MCF 10A (cell line): Measurements from ENCODE around the gene YBX1. TPM values are rescaled to one million over a fixed set of nuclear protein-coding genes. Genes with fewer than 3 reads are reported as not detected.
"Not testable (repeated sequence)": the region's sequence is repeated elsewhere in the genome, so short reads cannot be mapped to it uniquely, and the experiment has no call there.

ENCODE experiments used
- BruUV-seq: library from RNA; stranded (reverse); fragments of 400-500 nt; replicated peaks from 2 replicates; lab custom pipeline; 2021; lab: Mats Ljungman, UMichigan
- CTCF ChIA-PET: fragments of 300-600 bp; sonication (Branson Sonifier 250); formaldehyde crosslinking; extraction: SDS; loops from one replicate; lab custom pipeline; 2021; ENCODE audit warnings: antibody characterized with exemption, inconsistent platforms; lab: Yijun Ruan, JAX
- POLR2A ChIA-PET: fragments of 300-600, 350-650 bp; sonication (Branson Sonifier 250); formaldehyde crosslinking; extraction: SDS; loops from one replicate; lab custom pipeline; 2020; ENCODE audit warnings: antibody characterized with exemption, inconsistent platforms; lab: Yijun Ruan, JAX
- DNase-seq: peaks from one replicate; pipeline ENCODE4 v3.0.0-alpha.2; 2018; ENCODE audit not compliant: unreplicated experiment
- H3K27ac Mint-ChIP-seq: one replicate; pipeline ENCODE4 v1.8.0; 2022; ENCODE audit warnings: mild to moderate bottlenecking, low read depth, mixed read lengths; ENCODE audit not compliant: unreplicated experiment
- H3K27me3 Mint-ChIP-seq: one replicate; pipeline ENCODE4 v1.8.0; 2022; ENCODE audit warnings: mixed read lengths; ENCODE audit not compliant: insufficient read depth, unreplicated experiment
- H3K36me3 Mint-ChIP-seq: one replicate; pipeline ENCODE4 v1.8.0; 2022; ENCODE audit warnings: mild to moderate bottlenecking, moderate library complexity, mixed read lengths; ENCODE audit not compliant: insufficient read depth, unreplicated experiment
- H3K4me1 Mint-ChIP-seq: one replicate; pipeline ENCODE4 v1.8.0; 2022; ENCODE audit warnings: mixed read lengths; ENCODE audit not compliant: insufficient read depth, unreplicated experiment
- H3K4me3 Mint-ChIP-seq: one replicate; pipeline ENCODE4 v1.8.0; 2022; ENCODE audit warnings: mild to moderate bottlenecking, moderate library complexity, mixed read lengths; ENCODE audit not compliant: unreplicated experiment
- H3K9me3 Mint-ChIP-seq: one replicate; pipeline ENCODE4 v1.8.0; 2022; ENCODE audit warnings: mixed read lengths; ENCODE audit not compliant: unreplicated experiment
- CTCF ChIP-seq: fragments of 200-600 bp; IDR thresholded peaks from one replicate; pipeline ENCODE4 v1.8.0; 2022; ENCODE audit warnings: antibody characterized with exemption, mild to moderate bottlenecking; ENCODE audit not compliant: unreplicated experiment
- intact Hi-C: fragments of 100-400 bp; cut with micrococcal nuclease; formaldehyde crosslinking; loops from 2 replicates; pipeline ENCODE4 v1.14.1; 2022
- total RNA-seq: library from RNA; stranded (reverse); gene quantifications from 2 replicates; pipeline ENCODE4 v1.2.3, GENCODE V29; 2022

The YBX1 gene
- total RNA-seq, 1 experiment from 2014 or later: 1,200 TPM

- no peak overlapping the region for H3K27ac Mint-ChIP-seq
- ChIA-PET CTCF (interaction anchor here (0.6 kb wide), 1 partner anchor 376 kb away, joined by 4 read pairs; no protein-coding TSS in a partner anchor), POLR2A (no interaction called here)
- no peaks in the 10 kb centered on the region for H3K9me3 Mint-ChIP-seq
- H3K4me1 Mint-ChIP-seq: peaks cover 9% of the 10 kb centered on the region
- no peaks in the 10 kb centered on the region for H3K27me3 Mint-ChIP-seq
- no TSS peak for BruUV-seq
- no peak for TF ChIP-seq CTCF
- H3K4me3 Mint-ChIP-seq: no peak overlapping the region
- DNase-seq: no peak
- H3K36me3 Mint-ChIP-seq: peaks cover 29% of the 10 kb centered on the region
- intact Hi-C loops: loop anchor here (10.0 kb wide), 1 partner anchor 376 kb away; no protein-coding TSS in a partner anchor
Observed at GRCh38 chr1:42720868-42721267, 38.6 kb downstream of the YBX1 start.

GRCh38 chr1:42721926-42722325 is 39.7 kb downstream of the YBX1 start:
- DNase-seq: peak; percentile 36
- H3K4me1 Mint-ChIP-seq: peaks cover 9% of the 10 kb centered on the region
- CTCF ChIA-PET: no interaction called here
- no peaks in the 10 kb centered on the region for H3K27me3 Mint-ChIP-seq
- no TSS peak for BruUV-seq
- no peak for TF ChIP-seq CTCF
- no peaks in the 10 kb centered on the region for H3K9me3 Mint-ChIP-seq
- intact Hi-C loops: loop anchor here (10.0 kb wide), 1 partner anchor 377 kb away; no protein-coding TSS in a partner anchor
- POLR2A ChIA-PET: interaction anchor here (0.7 kb wide), 1 partner anchor 46 kb away, joined by 4 read pairs; no protein-coding TSS in a partner anchor
- no peak overlapping the region for H3K4me3 Mint-ChIP-seq
- H3K36me3 Mint-ChIP-seq: peaks cover 19% of the 10 kb centered on the region
- H3K27ac Mint-ChIP-seq: peak overlapping the region; percentile 61

GRCh38 chr1:42722403-42722802 is 40.2 kb downstream of the YBX1 start:
- intact Hi-C loops: loop anchor here (10.0 kb wide), 1 partner anchor 378 kb away; no protein-coding TSS in a partner anchor
- peaks cover 16% of the 10 kb centered on the region for H3K36me3 Mint-ChIP-seq
- BruUV-seq, H3K9me3 Mint-ChIP-seq, CTCF ChIA-PET, H3K27me3 Mint-ChIP-seq, H3K4me3 Mint-ChIP-seq, DNase-seq, POLR2A ChIA-PET, H3K4me1 Mint-ChIP-seq: not testable (repeated sequence)
- H3K27ac Mint-ChIP-seq: peak overlapping the region; percentile 61

GRCh38 chr1:42723511-42723910 is 41.3 kb downstream of the YBX1 start:
- peak; percentile 21 for DNase-seq
- peaks cover 11% of the 10 kb centered on the region for H3K36me3 Mint-ChIP-seq
- no peak overlapping the region for H3K4me3 Mint-ChIP-seq
- no peaks in the 10 kb centered on the region for H3K9me3 Mint-ChIP-seq
- intact Hi-C loops: loop anchor here (10.0 kb wide), 1 partner anchor 379 kb away; no protein-coding TSS in a partner anchor
- no peak overlapping the region for H3K27ac Mint-ChIP-seq
- TF ChIP-seq CTCF: no peak
- POLR2A ChIA-PET: interaction anchor here (0.7 kb wide), 1 partner anchor 42 kb away, joined by 7 read pairs; no protein-coding TSS in a partner anchor
- CTCF ChIA-PET: no interaction called here
- H3K4me1 Mint-ChIP-seq: peaks cover 9% of the 10 kb centered on the region
- BruUV-seq: no TSS peak
- no peaks in the 10 kb centered on the region for H3K27me3 Mint-ChIP-seq

- not testable (repeated sequence) for H3K9me3 Mint-ChIP-seq, H3K36me3 Mint-ChIP-seq, DNase-seq, H3K27ac Mint-ChIP-seq, BruUV-seq, H3K4me3 Mint-ChIP-seq, H3K4me1 Mint-ChIP-seq, H3K27me3 Mint-ChIP-seq
- intact Hi-C loops: loop anchor here (10.0 kb wide), 1 partner anchor 381 kb away; no protein-coding TSS in a partner anchor
- POLR2A ChIA-PET: interaction anchor here (0.7 kb wide), 1 partner anchor 9 kb away, joined by 4 read pairs; no protein-coding TSS in a partner anchor
- CTCF ChIA-PET: interaction anchor here (0.6 to 0.7 kb wide), 2 partner anchors 17 to 148 kb away, joined by 3 read pairs; no protein-coding TSS in a partner anchor
Observed at GRCh38 chr1:42725820-42726219, 43.6 kb downstream of the YBX1 start.
